NAMALWA (cell line): ENCODE data around the gene RALGAPA2.

ENCODE experiments used
- DNase-seq: peaks from one replicate; pipeline ENCODE4 v3.0.0-alpha.2; 2015; ENCODE audit warnings: low spot score

RALGAPA2 gene

DNA sequence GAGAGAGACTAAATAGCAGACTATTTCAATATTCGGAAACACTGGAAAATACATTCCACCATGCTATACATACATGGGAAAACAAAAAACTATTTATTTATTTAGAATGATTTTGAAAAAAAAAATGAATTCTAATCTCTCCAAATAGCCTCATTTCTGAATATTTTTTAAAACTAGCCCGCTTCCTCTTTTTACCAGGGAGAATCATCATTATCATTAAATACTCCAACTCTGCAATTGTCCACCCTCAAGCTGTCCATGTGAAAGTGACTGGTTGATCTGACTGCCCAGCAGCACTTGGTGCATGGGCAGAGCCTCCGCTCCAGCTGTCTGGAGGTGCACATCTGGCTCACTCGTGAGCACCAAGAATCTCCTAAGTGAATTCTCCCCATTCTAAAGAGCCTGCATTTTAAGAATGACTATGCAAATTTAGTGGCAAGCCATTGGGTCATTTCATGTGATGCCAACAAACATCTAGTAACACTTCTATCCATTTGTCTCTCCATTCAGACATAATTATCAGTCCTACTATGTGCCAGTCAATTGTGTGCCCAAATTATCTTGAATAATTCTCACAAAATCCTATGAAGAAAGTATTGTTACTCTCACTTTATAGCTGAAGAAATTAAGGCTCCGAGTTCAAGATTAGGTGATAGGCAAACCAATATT lies 279.7 kb downstream of the RALGAPA2 start:
- DNase-seq: no peak

DNA sequence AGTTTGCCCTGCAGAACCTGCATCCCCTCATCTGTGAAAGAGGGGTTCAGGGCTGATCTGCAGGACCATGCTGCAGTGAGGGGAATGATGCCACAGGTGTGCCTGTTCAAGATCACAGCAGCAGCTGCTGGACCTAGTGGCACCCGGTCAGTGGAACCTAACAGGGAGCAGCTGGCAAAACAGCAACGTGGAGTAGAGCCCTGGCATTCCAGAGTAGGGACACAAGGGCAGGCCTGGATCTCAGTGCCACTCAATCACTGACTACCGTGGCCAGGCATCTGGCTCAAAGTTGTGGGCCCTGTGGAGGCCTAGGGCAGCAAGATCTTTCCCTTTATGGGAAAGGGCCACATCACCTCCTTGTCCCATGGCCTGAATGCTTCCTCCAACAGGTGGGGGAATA lies 282.4 kb downstream of the RALGAPA2 start:
- no peak for DNase-seq

DNA sequence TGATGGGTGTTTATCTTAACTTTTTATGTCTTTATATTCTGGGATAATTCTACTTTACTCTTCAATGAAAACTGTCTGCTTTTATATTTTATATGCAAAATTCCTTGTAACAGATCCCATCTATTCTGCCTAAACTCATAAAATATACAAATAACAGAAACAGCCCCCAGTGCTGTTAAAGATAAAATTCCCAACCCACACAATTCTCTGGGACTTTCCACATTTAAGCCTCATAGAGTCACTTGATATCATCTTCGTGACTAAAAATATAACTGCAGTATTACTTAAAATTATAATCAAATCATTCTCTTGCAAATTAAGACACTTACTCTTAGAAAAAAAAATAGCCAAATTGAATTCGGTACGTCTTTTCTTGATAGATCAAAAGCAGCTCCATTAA lies 284.4 kb downstream of the RALGAPA2 start:
- DNase-seq: no peak

DNA sequence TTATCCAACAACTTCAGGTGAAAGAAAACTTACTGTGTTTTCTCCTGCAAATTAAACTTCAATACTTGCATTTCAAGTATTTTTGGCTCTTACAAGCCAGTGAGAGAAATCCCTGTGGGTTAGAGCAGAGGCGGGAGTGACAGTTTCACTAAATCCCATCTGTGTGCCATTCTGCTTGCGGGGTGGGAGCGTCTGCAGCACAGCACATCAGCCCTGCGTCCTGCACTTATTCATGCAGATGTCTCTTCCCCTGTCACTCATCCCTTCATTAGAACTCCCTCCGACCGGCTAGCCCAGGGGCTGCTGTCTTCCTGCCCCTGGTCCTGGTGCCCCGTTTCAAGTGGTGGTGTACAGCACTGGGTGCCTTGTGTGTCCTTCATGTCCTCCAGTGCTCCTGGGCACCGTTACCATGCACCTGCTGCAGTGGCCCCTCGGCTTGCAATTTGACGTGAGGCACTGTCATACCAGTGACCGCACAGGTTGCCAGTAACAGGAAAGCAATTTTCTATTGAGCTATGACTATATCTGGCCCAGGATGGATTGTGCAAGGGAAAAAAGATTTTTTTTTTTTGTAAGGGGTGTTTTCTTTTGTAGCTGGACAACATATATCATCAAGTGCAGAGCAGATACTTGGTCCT lies 285.1 kb downstream of the RALGAPA2 start:
- DNase-seq: no peak

DNA sequence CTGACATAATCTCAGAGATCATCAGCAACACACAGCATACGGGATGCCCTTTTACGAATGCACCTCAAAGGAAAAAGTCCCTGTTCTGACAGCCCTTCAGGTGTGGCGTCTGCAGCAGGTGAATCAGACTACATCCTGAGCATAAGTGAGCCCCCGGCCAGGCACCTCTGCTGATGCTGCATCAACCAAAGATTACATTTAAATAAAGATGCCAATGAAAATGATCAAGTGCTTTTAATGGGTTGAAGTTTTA lies 285.9 kb downstream of the RALGAPA2 start:
- DNase-seq: no peak

DNA sequence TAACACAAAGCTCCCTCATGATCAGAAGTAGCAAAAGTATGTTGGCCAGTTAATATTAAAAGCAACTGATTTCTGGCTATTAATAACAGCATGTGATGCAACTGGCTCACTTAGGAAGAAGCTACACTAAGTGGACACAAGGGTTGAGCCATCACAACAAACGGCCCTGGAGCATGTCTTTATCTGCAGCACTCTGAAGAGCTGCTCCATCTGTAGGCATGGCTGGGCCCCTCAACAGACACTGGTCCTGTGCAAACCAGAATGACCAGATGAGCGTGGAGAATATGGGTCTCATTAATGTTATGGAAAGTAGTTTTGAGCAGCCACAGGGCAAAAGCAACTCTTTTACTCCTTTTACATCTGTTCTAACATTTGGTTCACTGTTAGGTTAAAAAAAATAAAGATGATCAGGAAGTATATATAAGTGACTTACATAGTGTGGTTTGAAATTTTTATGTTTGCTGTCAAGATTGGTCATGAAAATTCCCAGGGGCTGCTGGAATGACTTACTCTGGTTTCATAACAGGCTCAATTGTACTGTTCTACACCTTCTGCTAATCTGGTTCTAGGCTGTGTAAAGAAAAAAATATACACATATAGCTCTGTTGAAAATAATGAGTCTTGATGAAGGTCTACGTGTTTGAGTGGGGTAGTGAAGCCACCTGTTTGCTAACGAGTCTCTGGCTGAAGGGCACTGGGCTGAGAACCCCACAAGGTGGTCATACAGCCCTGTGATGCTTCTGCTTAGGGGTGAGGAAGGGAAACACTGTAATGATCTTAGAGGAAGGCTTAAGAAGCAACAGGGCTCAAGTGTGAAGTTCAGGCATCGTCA lies 286.4 kb downstream of the RALGAPA2 start:
- no peak for DNase-seq

DNA sequence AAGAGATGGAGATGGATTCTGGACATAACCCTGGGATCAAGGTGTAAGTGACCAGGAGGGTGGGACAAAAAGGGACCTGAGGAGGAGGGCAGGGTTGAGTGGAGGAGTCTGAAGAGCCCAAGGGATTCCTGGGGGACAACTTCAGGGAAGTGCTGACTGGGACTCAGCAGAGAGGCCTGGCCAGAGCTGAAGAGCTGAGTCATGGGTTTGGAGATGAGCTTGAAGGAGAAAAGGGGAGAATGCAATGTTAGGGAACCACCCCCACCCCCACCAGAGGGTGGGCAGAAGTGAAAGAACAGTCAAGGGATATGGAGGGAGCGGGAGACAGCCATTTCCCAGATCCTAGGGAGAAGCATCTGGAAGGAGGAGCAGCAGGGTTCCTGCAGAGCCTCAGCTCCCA lies 289.3 kb downstream of the RALGAPA2 start:
- no peak for DNase-seq

DNA sequence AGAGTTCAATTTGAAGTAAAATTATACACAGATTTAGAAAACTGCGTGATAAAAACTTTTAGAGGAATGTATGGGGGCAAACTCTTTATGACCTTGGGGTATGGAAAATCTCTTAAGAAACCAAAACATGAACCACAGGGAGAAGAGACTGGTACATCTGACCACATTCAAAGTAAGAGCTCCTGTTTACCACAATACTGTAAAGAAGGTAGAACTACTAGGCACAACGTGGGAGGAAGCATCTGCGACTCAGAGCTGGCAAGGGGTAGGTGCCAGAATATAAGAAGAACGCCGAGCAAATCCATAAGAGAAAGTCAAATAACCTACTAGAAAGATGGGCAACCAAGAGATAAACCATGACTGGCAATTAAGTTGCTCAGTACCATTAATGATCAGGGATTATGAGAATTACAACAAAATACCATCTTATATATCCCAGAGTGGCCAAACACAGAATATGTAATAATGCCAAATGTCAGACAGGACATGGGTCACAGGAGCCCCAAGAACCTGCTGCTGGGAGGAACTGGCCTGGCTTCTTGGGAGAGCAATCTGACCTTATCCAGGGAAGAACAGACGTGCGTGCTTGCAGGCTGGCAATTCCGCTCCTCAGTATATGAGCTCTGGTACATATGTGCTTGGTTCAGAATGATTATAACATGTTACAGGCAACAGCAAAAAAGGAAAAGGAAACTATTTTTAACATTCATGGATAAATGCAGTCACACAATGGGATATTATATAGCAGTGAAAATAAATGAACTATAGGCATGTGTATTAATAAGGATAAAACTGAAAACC lies 294.4 kb downstream of the RALGAPA2 start:
- no peak for DNase-seq

DNA sequence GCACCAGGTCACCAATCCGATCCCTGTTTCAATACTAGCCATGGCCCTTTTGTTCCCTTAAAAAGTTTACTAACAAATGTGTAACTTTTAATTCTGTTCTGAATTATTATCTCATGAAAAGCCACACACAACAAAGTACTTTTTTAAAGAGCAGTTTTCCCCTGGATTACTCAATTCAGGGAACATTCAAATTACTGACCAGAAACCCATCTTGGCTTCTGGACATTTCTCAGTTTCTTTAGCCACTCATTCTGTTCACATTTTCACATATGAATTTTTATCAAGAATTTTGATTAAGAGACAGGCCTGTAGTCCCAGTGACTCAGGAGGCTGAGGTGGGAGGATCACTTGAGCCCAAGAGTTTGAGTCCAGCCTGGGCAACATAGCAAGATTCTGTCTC lies 297.1 kb downstream of the RALGAPA2 start:
- DNase-seq: no peak

DNA sequence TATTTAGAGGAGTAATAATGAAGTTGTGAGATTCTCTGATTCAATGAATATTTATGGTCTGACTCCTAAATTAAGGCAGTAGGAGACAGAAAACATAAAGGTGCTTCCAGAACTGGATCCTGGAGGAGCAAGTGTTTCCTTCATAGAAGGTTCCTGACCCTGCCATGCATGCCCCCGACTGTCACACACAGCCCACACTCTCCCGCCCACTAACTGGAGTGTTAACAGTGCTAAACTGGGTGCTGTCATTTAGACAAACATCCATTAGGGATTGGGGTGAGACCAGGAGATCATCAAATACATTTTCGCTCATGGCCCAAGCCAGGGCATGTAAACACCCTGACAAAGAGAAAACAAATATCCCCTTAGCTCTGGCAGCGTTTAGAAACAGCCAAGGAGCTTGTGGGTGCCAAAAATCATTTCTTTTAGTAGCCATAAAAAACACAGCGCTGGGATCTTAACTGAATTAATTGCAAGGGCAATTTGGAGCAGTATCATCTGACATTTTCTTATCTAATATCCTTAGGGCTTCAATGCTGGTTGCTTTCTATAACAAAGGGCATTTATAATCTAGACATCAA lies 297.7 kb downstream of the RALGAPA2 start:
- no peak for DNase-seq

DNA sequence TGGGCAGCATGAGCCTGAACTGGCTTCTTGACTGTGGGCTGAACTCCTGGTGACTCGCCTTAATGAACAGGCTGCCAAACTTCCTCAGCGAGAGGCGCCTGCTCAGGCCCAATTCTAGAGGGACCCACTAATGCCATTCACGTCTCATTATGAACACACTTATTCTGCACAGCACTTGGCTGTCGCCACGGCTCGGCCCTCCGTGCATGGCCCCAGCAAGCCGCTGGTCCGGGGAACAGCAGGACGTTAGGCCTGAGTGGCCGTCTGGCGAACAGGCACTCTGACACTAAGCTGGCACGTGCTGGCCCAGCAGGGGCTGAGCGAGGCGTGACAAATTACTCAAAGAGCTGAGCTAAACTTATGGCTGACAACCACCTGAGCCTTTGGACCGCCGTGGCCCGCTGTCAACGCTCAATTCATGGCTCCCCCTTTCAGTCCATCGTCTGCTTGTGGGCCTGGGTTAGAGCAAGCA lies 298.6 kb downstream of the RALGAPA2 start:
- no peak for DNase-seq

DNA sequence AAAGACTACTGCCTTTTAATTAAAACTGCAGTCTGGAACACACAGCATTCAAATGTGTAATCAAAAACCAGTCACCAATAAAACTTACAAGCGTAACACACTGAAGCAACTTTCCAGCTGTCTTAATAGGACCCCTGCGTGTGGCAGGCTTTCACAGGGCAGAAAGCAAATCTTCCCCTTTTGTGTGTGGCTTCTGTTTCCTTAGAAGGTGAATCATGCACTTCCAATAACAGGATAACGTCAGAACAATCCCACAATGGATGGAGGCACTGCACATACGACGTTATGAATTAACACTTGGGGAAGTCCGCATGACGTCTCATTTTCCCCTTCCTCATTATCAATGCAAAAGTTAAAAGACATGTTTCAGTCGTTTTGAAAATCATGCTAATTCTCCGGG lies 299.7 kb downstream of the RALGAPA2 start:
- no peak for DNase-seq

DNA sequence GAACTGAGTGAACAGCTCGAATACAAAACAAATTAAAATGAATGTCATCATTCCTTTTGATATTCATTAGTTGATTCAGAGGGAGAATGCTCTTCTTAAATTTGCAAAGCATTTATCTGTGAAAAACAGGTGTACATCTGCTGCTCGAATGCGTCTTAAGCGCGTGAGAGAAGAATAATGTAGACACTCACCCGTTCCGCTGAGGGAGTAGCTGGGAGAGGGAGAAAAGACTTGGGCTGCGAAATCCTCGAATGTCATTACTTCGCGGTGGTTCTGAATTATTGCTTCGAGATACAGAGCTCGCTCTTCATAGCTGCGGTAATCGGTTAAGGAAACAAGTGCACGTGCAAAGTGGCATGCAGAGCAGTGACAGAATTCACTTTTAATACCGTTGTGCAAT lies 300.6 kb downstream of the RALGAPA2 start:
- no peak for DNase-seq

DNA sequence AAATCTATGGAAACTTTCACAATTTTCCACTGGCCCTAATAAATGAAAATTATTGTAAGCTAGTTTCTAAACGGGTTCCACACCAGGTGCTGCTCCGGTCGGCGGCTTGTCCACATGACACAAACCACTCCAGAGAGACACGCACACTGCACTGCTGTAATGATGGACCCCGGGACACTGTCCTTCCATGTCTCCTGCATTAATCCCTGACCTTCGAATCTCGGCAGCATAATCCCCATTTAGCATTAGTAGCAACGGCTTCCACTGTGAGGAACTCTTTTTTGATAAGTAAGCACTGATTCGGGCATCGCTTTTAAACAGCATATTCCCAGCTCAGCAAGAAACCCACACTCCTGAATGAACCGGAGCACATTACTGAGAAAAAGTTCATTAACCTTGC lies 301.0 kb downstream of the RALGAPA2 start:
- DNase-seq: no peak

DNA sequence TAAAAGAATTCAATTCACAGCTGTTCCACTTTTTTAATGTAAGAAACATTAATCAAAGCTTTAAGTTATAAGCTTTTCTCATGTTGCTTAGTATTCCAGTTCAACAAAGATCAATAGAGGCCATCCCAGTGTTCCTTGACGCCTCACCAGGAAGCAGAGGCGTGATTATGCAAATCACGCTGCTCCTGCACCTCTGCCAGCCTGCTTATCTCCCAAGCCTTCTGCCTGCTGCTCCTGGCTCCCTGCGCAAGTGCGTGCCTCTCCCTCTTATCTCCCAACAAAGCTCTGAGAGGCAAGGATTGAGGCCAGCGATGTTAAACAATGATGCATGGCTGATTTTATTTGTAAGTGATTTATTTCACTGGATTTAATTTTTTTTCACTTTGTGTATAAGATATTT lies 301.8 kb downstream of the RALGAPA2 start:
- DNase-seq: no peak

DNA sequence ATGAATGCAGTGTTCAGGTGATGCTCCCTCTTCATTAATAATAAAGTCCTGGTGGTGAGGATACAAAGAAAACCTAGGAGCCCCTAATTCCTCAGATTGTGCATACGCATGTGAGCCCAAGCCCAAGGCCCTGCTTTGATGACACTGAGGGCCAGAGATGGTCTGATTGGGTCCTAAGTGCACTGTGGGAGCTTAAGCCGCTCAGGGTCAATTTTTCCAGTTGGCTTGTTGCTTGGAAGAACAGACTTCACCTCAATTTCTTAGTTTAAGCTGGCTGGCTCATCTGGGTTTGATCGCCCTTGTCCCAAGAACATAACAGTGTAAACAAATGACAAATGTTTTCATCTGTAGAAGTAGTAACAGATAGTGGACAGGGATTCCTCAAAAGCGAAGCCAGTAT lies 303.1 kb downstream of the RALGAPA2 start:
- no peak for DNase-seq

DNA sequence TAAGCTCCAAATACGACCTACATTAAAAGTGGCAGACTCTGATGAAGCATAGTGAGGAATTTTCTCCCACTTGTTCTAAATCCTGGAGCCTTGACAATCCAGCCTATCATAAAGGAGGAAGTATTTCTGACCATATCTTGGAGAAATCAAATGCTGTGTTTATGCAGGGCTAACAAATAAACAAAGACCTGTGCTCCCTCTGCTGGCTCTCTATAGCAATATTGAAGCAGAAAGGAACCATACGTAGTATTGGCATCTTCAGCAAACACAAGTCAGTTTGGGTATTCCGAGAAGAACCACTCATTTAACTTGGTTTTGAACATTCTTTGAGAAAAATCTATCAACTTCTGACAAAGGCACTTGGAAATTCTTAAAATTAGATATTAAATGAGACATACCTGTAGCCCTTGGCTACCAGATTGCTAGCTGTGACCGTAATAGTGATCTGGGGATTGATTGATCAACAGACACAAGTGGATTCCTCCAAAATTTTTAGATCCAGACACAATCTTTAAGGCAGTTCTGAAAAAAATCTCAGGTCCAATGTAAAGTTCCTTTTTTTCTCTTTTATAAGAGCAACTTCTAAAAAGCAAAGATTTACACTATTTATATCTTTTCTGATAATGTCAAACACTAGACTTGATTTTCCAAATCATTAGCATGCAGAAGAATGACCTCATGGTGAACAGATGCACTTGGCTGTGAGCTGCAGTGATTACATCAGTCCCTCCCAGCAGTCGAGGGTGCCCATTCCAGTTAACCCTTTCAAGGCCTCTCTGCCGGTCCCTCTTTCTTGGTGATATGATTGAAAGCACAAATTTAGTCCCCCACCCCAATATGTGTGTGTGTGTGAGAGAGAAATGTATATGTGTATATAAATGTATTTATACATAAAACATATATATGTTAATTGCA lies 304.3 kb downstream of the RALGAPA2 start:
- peak; percentile 10 for DNase-seq

DNA sequence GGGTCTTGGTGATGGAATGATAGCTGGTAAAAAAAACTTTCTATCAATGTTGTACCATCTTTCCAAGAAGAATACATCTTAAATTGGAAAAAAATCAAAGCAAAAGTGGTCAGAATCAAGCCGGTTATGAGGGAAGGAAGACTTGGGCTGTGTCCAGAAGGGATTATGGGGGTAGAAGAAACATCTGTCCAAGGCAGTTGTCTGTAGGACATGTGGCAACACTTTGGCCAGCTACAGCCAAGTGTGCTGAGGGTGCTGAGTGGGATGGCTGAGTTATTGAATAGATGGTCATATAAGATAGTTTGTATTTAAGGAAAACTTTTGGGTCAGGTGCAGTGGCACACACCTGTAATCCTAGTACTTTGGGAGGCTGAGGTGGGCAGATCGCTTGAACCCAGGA lies 306.1 kb downstream of the RALGAPA2 start:
- no peak for DNase-seq

DNA sequence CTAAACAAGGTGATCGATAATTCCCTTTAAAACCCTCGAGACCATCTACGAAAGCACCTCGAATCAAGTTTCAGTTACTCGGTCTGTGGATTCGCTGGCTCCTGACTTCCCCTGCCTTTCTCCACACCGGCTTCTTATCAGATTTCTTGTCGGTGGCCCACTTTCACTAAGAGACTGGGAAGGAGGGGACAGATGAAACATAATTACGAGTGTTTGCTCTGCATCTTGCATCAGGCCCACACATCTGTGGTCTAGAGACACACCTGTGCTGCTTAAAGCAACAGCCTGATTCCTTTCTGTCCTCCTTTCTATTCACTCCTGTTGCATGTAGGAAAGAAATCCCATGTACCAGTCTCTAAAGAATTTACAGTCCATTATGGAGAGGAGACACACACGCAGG lies 306.8 kb downstream of the RALGAPA2 start:
- no peak for DNase-seq

DNA sequence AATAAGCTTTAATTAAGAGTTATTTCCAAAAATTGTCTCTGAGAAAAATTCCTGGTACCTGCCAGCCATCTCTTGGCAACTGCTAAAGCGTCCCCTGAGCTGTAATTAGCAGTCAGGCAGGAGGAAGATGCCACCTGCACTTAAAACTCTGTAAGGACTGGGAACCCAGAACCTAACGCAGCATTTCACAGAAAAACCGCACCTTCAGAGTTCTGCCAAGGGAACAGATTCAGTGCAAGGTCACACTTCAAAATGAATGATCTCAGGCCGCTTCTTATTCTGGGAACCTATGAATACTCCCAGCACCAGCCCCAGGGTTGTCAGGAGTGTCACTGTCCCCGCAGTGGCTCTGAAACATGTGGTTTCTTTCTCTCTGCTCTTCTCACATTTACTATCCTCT lies 307.8 kb downstream of the RALGAPA2 start:
- DNase-seq: no peak

DNA sequence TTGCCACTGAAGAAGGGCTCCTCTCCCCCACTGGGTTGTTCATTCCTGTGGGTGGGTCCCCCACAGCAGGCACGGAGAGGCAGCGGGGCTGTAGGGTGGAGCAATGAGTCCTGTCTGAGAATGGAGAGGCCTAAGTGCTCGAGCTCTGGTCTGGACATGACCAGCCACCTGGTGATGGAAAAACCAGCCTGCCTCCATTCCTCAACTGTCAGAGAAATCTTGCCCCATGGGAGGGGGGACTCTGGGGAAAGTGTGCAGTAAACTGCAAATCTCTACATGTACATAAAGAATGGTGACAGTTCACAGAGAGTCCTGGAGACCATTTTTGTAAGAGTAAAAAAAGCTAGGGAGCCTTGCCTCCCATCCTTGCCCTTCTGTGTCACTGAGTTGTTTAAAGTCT lies 310.5 kb downstream of the RALGAPA2 start:
- no peak for DNase-seq
